ENCODE results near the gene NSL1. TPM values are rescaled to one million over a fixed set of nuclear protein-coding genes. Genes with fewer than 3 reads are reported as not detected.

Gene NSL1
- total RNA-seq, 4 donors from 2014 or later = 20.1 to 36.4 (median 31.1) TPM

DNA sequence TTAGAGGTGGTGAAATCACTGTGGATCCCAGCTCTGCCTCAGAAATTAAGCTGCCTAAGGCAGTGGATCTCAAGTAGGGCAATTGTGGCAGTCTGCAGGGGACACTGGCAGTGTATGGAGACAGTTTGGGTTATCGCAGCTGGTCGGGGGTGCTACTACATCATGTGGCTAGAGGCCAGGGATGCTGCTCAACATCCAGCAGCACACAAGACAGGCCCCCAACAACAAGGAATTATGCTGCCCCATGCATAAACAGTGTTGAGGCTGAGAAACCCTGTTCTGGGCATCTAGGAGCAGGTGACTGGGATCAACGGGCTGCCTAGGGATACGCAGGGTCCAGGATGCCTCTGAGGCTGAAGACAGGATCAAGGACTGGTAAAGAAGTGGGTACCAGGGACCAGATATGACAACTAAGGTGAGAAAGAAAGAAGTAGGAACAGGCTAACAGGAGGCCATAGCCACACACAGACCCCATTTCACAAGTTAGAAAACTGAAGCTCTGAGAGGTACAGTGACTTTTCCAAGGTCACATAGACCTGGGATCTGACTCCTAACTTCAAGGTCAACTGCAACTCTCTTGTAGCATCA is 100.7 kb downstream of the NSL1 start:
- Histone ChIP-seq H3K4me1 (no peaks in the 10 kb centered on the region), H3K9me3 (no peaks in the 10 kb centered on the region), H3K27me3 (peaks cover 13% of the 10 kb centered on the region), H3K36me3 (no peaks in the 10 kb centered on the region), H3K4me3 (no peak overlapping the region), H3K27ac (no peak overlapping the region)
- 88 to 95% methylated on average over 2 of the region's 4 CpGs for WGBS, 2 donors (ENCODE audit: low coverage in 1 of 2)
- TF ChIP-seq POLR2AphosphoS5 (IDR thresholded peaks at IDR 0.05) (no peak), EP300 (IDR thresholded peaks at IDR 0.05) (no peak), POLR2A (IDR thresholded peaks at IDR 0.05) (no peak), CTCF (IDR thresholded peaks at IDR 0.05) (no peak)
- ATAC-seq = no peak

- Histone ChIP-seq H3K9me3 (no peaks in the 10 kb centered on the region), H3K4me3 (no peak overlapping the region), H3K27ac (no peak overlapping the region), H3K4me1 (no peaks in the 10 kb centered on the region), H3K36me3 (no peaks in the 10 kb centered on the region), H3K27me3 (peaks cover 13% of the 10 kb centered on the region)
- TF ChIP-seq POLR2AphosphoS5 (IDR thresholded peaks at IDR 0.05) (no peak), CTCF (IDR thresholded peaks at IDR 0.05) (no peak), EP300 (IDR thresholded peaks at IDR 0.05) (no peak), POLR2A (IDR thresholded peaks at IDR 0.05) (no peak)
- ATAC-seq = no peak
- WGBS, 2 donors (ENCODE audit: low coverage in 1 of 2) = 91 to 93% methylated on average over 10 to 11 of the region's 12 CpGs
Measured at GRCh38 chr1:212689758-212690529, 101.6 kb downstream of the NSL1 start.

- no peak for ATAC-seq
- Histone ChIP-seq H3K27ac (no peak overlapping the region), H3K27me3 (peaks cover 13% of the 10 kb centered on the region), H3K4me3 (no peak overlapping the region), H3K4me1 (no peaks in the 10 kb centered on the region), H3K36me3 (no peaks in the 10 kb centered on the region), H3K9me3 (no peaks in the 10 kb centered on the region)
- WGBS, 2 donors (ENCODE audit: low coverage in 1 of 2) = 87 to 100% methylated on average over 1 to 4 of the region's 5 CpGs
- TF ChIP-seq POLR2A (IDR thresholded peaks at IDR 0.05) (no peak), EP300 (IDR thresholded peaks at IDR 0.05) (no peak), CTCF (IDR thresholded peaks at IDR 0.05) (no peak), POLR2AphosphoS5 (IDR thresholded peaks at IDR 0.05) (no peak)
Measured at GRCh38 chr1:212689196-212689725, 102.3 kb downstream of the NSL1 start.

GRCh38 chr1:212688341-212689047 is 103.1 kb downstream of the NSL1 start:
- no peaks in the 10 kb centered on the region for H3K4me1 ChIP-seq
- H3K27me3 ChIP-seq = peaks cover 13% of the 10 kb centered on the region
- no peaks in the 10 kb centered on the region for H3K36me3 ChIP-seq
- TF ChIP-seq POLR2AphosphoS5 (IDR thresholded peaks at IDR 0.05) (no peak), CTCF (IDR thresholded peaks at IDR 0.05) (no peak), EP300 (IDR thresholded peaks at IDR 0.05) (no peak), POLR2A (IDR thresholded peaks at IDR 0.05) (no peak)
- H3K4me3 ChIP-seq = no peak overlapping the region
- no peak overlapping the region for H3K27ac ChIP-seq
- ATAC-seq = no peak
- H3K9me3 ChIP-seq = no peaks in the 10 kb centered on the region
- 59 to 73% methylated on average over 2 to 7 of the region's 7 CpGs for WGBS, 2 donors (ENCODE audit: low coverage in 1 of 2)
